Fibroblast of skin of left biceps (primary cell): ENCODE results near the gene ANO5.

Experiments used
- DNase-seq, 2 experiments: peaks; one replicate each; pipeline ENCODE4 v3.0.0-alpha.2; 2013; ENCODE audit warnings: low read depth in 2 of 2

Gene ANO5, protein sequence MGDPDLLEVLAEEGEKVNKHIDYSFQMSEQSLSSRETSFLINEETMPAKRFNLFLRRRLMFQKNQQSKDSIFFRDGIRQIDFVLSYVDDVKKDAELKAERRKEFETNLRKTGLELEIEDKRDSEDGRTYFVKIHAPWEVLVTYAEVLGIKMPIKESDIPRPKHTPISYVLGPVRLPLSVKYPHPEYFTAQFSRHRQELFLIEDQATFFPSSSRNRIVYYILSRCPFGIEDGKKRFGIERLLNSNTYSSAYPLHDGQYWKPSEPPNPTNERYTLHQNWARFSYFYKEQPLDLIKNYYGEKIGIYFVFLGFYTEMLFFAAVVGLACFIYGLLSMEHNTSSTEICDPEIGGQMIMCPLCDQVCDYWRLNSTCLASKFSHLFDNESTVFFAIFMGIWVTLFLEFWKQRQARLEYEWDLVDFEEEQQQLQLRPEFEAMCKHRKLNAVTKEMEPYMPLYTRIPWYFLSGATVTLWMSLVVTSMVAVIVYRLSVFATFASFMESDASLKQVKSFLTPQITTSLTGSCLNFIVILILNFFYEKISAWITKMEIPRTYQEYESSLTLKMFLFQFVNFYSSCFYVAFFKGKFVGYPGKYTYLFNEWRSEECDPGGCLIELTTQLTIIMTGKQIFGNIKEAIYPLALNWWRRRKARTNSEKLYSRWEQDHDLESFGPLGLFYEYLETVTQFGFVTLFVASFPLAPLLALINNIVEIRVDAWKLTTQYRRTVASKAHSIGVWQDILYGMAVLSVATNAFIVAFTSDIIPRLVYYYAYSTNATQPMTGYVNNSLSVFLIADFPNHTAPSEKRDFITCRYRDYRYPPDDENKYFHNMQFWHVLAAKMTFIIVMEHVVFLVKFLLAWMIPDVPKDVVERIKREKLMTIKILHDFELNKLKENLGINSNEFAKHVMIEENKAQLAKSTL

DNA sequence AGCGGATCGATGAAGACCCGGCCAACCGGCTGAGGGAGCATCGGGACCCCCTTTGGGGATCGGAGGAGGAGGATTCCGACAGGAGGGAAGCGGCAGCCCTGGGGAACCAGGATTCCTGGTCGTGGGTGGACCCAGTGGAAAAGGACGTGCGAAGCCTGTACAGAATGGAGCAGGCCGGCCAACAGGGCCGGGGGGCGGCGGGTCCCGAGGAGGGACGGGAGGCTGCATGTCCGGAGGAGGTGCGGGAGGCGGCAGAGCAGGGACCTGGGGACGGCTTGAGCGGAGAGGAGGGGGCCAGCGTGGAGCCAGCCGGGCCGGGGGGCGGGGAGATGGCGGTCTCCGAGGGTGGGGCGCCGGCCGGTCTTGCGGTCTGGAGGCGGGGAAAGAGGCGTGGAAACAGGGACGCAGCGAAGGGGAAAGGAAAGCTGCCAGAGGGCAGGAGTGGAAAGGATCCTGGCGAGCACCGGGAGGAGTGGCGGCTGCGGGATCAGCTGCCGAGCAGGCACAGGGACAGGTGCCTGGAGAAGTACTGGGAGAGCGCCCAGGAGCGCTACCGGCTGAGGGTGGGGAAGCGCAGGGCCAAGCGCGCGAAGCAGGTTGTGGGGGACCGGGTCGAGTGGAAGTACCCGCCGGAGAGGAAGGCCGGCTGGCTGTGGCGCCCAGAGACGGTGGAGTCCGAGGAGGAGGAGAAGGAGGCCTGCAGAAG lies at the start of gene ANO5:
ANO5 (plus strand) TSS at position 444 of the 706 bp plus-strand sequence. CDS start 408 bp downstream, outside the sequence.
- no peak for DNase-seq

DNA sequence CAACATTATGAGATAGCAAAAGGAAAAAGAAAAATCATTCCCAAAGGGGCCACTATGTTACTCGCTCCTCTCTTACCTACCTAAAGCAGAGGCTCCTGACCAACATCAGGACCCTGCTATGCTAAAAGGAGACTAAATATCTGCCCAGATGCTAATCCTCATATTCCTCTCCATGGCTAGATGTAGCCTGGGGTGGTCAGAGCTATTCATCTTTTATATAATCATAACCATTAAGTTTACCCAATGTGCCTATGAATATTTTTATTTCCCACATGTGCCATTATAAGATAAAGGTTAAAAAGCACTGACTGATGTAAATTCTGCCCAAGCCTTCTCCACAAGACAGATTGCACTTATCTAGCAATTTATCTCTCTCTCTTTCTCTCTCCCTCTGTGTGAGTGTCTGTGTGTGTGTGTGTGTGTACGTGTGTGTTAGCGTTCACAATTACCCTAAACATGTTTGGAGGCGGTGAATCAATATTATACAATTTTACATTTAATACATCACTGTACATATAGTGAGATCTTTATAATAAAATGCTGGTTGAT lies 41.2 kb upstream of the ANO5 start:
- DNase-seq: no peak

DNA sequence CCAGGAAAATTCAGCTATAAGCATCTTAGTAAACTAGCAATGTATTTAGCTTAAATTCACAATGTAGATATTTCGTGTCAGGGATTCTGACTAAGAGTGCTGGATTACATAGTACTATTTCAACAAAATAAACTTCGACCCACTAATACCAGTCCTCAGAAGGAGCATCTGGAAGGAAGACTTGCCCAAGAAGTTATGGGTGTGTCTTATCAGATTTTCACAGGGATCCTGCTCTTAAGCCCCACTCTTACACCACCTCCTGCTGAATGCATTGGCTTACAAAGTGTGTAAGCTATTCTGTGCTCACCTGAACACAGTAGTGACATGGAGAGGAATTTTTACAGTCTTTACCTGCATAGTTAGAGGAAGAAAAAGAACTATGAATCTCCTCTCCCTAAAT lies 35.4 kb upstream of the ANO5 start:
- no peak for DNase-seq

DNA sequence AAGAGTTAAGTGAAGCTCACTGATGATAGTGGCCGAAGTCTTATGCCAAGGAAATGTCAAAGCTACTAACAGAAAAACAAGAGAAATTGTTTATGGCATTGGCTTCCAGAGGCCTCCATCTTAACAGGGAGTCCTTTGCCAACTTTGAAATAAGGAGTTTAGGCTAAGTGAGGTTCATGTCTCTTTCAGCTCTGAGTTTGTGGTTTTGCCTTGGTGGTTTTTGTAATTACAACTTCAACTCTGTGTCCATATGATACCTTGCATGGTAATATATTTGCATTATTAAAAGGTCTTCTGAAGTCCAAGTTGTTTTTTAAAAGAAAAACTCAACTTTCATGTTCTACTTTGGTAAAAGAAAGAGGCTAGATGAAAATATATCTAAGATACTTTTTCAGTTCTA lies 31.4 kb upstream of the ANO5 start:
- DNase-seq: no peak

DNA sequence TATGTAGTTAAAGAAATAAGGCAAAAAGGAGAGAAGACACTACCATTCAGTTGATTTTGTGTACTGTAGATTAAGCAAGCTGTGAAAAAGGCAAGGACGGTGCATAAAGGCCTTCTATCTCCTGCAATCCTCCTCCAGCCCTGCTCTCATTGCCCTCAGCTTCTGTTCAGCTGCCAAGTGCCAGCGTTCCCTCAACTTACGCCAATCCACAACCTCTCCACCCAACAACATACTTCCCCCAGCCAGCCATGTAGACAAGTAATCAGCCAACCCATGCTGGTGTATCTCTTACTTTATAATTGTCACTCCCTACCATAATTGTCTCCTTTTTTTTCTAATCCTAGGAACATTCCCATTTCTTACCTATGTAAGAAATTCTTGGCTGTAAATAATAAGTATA lies 30.1 kb upstream of the ANO5 start:
- DNase-seq: no peak

DNA sequence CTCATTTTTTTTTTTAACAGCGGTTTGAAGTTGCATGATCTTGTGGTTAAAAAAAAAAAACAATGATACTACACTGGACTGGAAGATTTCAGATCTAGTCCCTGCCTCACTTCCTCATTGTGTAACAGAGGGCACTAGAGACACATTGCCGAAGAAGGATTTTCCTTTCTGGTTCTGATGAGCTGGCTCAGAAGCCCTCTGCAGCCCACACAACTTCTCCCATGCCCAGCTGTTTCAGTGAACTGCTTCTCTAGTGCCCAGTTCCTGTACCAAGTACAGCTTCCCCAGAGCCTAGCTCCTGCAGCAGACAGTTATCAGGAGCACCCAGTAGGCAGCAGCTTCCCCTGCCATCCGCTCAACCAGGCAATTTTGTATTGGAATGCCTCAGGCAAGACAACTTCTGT lies 29.5 kb upstream of the ANO5 start:
- no peak for DNase-seq

DNA sequence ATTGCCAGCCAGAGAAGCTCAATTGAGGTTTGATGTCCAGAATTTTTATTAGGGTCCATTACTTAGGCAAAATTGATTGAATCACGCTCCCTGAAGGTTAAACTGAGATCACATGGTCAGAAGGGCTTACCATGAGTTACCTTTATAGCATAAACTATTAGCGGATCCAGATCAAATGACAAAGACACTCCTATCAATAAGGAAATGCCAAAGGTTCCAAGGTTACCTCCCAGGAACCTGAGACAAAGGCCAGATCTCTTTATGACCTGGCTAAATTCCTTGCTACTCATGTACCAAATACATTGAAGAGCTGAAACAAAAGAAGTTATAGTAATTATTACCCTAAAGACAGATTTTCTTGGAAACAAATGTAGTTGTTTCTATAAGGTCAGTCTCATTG lies 27.8 kb upstream of the ANO5 start:
- no peak for DNase-seq

DNA sequence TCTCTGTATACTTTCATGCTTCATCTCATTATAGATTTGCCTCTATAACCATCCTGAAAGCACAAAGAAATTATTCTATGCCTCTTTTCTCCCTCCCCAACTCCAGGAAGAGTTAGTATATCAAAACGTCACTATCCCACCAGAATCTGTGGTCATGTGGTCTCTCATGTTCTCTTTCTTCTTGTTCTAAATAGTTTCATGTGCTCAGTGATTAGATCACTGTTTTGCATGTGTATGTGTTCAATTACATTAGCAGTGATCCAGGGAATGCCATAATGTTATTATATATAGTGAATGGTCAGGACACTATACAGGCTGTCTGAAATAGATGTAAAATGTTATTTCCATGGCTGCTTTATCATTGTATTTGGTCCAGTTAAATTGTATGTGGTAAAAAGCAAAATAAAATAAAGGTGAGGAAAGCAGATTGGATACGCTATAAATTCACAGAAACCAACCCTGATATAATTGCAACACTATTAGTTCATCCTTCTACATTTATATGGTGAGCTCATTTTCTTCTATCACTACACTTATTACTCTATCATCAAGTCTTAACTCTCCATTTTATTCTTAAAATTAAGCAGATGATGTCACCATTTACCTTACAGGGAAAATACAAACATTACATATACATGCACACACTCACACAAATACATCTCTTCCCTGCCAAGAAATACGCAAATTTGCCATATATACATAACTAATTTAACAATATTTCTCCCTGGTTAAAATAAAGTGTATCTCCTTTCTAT lies 26.9 kb upstream of the ANO5 start:
- no peak for DNase-seq

DNA sequence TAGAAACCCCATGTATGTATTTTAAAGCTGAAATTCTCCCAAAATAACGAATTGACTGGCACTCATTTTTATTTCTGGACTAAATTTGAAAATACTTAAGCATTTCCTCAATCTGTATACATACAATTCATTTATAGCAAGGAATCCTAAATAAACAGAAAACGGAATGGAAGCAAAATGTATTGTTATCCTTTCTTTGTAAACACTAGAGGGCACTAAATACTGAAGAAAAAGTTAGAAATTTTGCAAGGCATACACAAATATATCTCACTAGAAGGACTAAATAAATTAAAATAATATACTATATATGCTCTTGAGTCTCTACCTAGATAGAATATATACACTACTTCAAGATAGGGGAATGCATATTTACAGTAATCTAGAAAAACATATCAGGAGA lies 23.1 kb upstream of the ANO5 start:
- DNase-seq: no peak

DNA sequence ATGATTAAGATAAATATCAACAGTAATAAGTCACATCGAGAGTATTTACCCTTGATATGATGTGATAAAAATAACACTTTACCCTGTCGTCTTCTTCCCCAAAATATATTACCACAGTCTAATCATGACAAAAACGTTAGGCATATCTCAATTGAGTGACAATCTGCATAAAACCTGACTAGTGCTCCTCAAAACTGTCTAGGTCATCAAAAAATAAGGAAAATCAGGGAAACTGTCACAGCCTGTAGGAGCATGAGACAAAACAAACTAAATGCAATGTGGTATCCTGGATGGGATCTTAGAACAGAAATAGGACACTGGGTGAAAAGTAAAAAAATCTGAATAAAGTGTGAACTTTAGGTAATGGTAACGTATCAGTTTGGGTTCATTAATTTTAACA lies 19.4 kb upstream of the ANO5 start:
- DNase-seq: no peak

DNA sequence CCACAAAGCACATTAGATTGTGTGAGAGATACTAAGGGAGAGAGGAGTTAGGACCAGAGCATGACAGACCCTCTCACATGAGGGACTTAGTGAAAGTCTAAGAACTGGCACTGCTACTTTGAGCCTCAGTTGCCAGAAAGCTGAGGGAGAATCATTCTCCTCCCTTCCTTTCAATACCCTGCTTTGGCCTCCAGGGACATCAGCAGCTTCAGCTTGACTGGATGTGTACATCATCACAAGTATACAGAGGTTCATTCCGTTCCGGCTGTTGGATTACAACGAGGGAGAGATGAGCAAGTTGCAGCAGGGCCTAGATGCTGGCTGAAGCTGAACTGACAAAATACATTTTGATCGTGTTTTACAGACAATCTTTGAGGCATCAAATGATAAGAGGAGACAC lies 15.7 kb upstream of the ANO5 start:
- no peak for DNase-seq

DNA sequence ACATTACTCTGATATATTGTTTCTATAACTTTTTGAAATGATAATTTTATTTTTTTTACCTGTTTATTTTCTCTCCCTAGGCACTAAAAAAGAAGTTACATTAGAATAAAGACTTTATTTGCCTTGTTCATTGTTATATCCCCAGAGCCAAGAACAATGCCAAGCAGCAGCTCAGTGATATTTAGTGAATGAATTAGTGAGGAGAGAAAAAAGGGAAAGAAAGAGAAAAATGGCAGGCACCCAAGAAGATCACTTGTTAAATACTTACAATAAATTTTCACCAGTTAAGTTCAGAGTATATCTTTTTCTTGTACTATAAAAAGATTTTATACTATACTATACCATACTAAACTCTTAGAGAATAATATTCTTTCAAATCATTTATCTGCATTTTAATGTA lies 13.3 kb upstream of the ANO5 start:
- DNase-seq: no peak

DNA sequence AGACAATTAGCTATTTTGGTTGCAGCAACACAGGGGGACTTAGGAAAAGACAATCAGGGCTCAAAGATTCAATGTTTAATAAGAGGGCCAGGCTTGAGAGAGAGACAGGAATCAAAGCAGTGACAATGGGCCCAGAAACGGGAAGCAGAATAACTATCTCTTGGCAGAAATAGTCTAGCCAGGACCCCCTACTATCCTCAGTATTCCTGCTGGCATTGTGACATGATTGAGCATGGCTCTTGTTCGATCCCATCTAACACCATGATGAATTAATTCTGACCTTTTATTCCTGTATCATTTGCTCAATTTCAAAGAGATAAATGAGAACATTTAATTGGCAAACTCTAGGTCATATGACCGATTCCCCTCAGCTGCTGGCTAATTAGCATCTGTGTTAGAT lies 12.8 kb upstream of the ANO5 start:
- no peak for DNase-seq

DNA sequence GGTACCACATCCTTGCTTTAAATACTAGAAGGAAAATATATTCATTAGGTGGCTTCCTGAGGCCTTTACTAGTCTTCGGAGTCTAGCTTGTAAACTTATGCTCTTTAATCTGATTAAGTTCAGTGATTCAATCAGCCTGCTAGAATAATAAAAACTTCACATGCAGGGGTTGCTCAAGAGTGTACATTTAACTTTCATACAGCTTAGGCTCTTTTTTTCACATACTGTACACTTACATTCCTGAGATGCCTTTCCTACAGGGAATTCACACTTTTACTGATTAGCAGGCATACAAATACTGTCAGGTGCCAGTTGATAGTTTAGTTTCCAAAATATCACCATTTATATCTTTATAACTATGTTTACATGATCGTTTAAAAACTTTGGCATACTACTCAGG lies 3.2 kb upstream of the ANO5 start:
- DNase-seq: no peak

DNA sequence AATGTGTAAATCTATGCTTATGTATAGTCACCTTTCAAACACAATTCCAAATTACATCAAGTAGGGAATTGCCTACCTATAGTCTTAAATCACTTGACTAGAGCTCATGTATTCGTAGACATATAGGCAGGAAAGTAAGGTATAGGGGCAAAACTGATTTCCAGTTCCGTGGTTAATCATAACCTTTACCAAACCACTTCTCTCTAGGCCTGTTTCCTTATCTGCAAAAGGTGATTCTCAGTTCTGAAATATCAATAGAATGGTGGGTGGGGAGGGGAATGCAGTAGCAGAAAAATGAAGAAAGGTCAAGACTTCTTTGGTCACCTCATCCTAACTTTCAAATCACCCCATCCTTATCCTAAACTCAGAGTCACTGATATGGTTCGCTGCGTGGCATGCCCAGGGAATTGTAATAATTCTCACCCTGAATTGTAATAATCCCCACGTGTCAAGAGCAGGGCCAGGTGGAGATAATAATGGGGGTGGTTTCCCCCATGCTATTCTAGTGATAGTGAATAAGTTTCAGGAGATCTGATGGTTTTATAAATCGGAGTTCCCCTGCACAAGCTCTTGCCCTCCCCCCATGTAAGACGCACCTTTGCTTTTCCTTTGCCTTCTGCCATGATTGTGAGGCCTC lies 1.9 kb upstream of the ANO5 start:
- no peak for DNase-seq

DNA sequence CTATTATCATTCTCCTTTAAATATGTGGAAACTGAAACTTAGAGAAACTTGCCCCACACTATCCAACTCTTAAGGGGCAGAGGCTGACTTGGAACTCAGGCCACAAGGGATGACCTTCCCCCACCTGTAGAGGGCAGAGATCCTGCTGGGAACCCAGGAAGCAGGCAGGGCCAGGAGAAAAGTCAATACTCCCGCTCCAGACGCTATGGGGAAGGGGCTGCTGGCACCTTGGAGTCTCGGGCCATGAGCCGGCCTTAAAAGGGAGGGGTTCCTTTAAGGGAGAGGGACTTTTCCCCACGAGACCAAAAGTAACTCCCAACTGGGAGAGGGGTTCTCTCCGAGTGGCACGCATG lies 620 bp upstream of the ANO5 start:
- no peak for DNase-seq

DNA sequence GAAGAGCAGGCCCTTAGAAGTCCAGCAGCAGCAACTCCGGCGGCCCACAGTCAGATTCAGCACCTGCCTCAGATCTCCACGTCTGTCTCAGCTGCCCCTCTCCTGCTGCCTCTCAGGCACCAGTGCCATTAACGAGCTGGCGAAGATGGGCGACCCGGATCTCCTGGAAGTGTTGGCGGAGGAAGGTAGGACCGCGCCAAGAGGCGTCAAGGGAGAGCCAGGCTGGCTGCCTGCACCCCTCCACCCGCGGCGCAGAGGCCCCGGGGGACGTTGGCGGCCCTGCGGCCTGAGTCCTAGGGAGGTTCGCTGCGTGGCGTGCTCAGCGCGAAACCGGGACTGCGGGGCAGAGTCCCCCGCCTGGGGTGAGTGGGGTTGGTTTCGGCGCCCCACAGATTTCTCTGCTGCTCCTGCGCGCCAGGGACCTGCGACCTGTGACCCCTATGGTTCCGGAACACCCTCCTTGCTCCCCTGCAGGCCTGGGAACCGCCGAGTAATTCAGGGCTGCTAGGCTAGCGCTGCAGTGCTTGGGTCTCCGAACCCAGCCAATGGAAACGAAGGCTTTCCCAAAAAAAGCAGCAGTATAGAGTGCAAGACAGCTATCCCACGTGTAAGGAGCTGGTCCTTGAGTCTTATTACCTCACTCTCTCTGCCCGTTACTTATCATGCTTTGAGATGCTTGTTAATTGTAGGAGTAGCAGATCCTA lies 615 bp downstream of the ANO5 start:
- DNase-seq: no peak

DNA sequence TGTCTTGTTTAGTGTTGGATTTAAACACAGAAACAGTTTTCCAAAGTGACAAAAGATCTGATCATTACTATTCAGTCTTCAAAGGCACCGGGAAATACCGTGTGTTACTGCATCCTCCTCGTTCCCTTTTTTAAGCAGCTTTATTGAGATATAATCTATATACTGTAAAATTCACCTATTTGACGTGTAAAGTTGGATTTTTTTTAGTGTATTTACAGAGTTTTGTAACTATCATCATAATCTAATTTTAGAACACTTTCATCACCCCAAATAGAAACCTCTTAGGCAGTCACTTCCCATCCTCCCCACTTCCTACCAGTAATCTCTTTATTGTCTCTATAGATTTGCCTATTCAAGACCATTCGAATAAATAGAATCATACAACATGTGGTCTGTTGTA lies 1.4 kb downstream of the ANO5 start:
- no peak for DNase-seq

DNA sequence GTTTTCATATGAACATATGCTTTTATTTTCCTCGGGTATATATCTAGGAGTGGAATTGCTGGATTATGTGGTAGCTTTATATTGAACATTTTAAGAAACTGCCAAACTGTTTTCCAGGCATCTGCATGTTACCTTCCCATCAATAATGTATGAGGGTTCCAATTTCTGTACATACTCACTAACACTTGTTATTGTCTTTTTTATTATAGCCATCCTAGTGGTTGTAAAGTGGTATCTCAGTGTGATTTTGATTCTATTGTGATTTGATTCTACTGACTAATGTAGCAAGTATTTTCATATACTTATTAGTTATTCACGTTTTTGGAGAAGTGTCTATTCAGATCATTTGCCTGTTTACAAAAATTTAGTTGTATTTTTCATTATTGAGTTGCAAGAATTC lies 2.0 kb downstream of the ANO5 start:
- no peak for DNase-seq
